Ovary (tissue), 3 donors: ENCODE results near the gene ASPSCR1.

Experiments
- CTCF ChIP-seq, 3 donors: fragments of 450-650 bp in 2 of 3; fragments of 200-600 bp in 1 of 3; IDR thresholded peaks; one replicate each; pipeline versions ENCODE4 v1.5.1 to v1.8.0; 2016 to 2022; ENCODE audit warnings: antibody characterized with exemption in 3 of 3, mild to moderate bottlenecking in 1 of 3
- POLR2A ChIP-seq: fragments of 450-650 bp; IDR thresholded peaks from one replicate; pipeline ENCODE4 v1.6.1; 2017; ENCODE audit warnings: antibody characterized with exemption, mild to moderate bottlenecking, moderate library complexity
- donor health status: DM: no; HTN: no; CAD: no.

- no peak for TF ChIP-seq CTCF (IDR thresholded peaks at IDR 0.05)
- TF ChIP-seq POLR2A = no peak
Measured at GRCh38 chr17:82062984-82063368, 85.5 kb downstream of the ASPSCR1 start.
